ENCODE results near the gene CCL18.
"Not testable (repeated sequence)": the region's sequence is repeated elsewhere in the genome, so short reads cannot be mapped to it uniquely, and the experiment has no call there.

Gene CCL18

DNA sequence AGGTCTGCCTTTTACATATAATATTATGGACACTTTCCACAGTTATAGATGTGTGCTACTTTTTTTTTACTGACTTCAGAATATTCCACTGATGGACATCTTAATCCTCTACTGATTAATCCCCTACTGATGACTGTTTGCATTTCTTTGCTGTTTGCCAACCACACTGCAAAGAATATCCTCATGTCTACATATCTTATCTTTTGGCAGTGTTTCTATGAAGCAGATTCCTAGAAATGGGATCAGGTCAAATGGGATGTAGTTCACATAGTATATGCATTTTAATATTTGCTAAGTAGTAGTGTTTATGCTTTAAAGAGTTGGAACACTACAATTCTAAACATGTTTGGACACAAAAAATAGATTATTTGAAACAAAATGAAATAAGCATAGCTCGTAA is 22.7 kb downstream of the CCL18 start:
- DNase-seq (ENCODE audit: low read depth) = no peak
- H3K4me3 ChIP-seq (ENCODE audit: low read depth, low read length) = no peak overlapping the region
- TF ChIP-seq, protein P1, sequence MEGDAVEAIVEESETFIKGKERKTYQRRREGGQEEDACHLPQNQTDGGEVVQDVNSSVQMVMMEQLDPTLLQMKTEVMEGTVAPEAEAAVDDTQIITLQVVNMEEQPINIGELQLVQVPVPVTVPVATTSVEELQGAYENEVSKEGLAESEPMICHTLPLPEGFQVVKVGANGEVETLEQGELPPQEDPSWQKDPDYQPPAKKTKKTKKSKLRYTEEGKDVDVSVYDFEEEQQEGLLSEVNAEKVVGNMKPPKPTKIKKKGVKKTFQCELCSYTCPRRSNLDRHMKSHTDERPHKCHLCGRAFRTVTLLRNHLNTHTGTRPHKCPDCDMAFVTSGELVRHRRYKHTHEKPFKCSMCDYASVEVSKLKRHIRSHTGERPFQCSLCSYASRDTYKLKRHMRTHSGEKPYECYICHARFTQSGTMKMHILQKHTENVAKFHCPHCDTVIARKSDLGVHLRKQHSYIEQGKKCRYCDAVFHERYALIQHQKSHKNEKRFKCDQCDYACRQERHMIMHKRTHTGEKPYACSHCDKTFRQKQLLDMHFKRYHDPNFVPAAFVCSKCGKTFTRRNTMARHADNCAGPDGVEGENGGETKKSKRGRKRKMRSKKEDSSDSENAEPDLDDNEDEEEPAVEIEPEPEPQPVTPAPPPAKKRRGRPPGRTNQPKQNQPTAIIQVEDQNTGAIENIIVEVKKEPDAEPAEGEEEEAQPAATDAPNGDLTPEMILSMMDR (IDR thresholded peaks at IDR 0.05; ENCODE audit: low read depth, low read length, missing control alignments) = no peak

DNA sequence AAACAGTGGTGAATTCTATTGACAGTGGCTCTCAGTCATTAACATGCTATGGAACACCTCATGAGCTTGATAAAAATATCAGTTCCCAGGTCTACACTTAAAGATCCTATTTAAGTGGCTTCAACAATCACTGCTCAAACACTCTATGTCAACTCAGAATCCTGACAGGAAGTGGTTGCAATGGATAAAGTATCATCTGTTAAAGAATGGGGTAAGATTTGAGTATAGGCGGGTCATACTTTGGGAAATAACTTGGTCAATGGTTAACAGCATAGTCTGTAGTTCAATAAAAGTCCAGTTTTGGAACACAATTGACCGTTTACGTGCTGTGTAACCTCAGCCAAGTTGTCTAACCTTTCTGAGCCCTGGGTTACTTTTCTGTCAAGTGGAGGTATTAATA is 23.4 kb downstream of the CCL18 start:
- DNase-seq (ENCODE audit: low read depth) = not testable (repeated sequence)

DNA sequence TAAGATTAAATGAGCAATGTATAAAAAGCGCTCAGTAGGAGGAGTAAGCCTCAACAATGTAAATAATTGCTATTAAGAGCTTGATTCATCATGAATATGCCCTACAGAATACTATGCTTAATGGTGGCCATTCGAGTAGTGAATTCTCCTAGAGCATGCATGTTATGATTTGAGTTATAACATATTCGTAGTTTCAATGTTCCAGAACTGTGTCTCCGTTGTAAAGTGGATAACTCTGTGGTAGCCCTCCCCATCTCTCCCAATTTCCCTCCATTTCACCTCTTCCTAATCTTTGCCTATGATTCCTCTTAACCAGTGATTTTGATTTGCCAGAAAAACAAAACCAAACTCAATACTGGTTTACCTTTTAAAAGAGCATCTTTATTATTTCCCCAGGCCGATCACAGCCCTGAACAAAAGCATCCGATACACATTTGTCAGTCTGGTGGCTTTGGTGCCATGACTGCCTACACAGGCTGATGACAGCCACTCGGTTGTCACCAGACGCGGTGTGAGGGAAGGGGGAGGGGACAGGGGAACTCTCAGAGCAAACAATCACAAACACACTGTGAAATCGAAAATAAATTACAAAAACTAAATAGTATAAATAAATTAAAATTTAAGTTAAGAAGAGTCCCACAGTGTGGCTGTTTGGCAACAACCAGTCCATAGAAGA is 24.0 kb downstream of the CCL18 start:
- peak overlapping the region; percentile 55 for H3K4me3 ChIP-seq (ENCODE audit: low read depth, low read length)
- not testable (repeated sequence) for DNase-seq (ENCODE audit: low read depth)

More for the DNA sequence above, 23.4 kb downstream of the CCL18 start:
- not testable (repeated sequence) for H3K4me3 ChIP-seq (ENCODE audit: low read depth, low read length)

DNA sequence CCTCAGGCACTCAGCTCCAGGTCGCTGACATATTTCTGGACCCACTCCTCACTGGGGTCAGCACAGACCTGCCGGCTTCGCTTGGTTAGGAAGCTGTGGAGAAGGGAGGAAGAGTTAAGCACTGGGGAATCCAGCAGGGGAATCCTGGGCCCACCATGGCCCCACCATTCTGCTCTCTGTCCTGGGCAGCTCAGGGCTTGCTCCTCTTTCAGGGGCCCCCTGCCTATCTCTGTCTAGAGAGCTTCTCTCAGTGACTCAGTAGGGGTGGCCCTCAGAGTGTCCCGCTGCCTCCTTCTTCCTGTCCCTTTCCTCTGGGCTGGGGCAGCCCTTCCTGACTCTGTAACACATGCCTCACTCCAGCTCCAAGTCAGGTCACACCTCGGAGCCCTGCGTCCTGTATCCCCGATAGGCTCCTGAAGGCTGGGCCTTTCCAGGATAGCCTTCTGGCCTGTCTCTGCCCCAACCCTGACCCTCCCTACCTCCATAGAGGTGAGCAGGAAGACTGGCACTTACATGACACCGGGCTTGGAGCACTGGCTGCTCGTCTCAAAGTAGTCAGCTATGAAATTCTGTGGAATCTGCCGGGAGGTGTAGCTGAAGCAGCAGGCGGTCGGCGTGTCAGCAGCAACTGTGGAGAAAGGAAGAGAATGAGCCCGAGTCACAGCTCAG is 24.7 kb downstream of the CCL18 start:
- peak overlapping the region; percentile 55 for H3K4me3 ChIP-seq (ENCODE audit: low read depth, low read length)
- TF ChIP-seq, protein P1 (IDR thresholded peaks at IDR 0.05; ENCODE audit: low read depth, low read length, missing control alignments) = no peak
- no peak for DNase-seq (ENCODE audit: low read depth)

DNA sequence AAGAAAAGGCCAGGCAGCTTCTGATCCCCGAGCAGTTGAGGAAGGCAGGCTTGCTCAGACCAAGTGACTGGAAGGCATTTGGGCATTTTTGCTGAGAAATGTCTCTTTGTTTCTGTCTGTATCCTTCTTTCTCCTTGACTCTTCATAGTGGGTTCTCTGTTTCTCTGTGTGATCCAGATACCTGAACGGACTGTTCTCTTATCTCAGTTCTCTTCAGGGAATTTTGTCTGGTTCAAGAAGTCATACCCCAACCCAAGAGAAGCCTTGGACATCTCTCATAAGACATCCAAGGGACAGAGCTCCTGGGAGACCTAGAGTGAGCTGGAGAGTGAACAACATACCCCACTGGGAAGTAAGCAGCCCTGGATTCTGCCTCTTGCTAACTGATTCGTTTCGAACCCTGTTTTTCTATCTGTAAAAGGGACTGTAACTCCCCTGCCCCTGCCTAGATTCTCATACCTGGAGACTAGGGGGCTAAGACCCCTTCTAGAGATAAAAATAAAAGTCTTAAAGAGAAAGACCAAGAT is 25.3 kb downstream of the CCL18 start:
- TF ChIP-seq, protein P1 (IDR thresholded peaks at IDR 0.05; ENCODE audit: low read depth, low read length, missing control alignments) = no peak
- H3K4me3 ChIP-seq (ENCODE audit: low read depth, low read length) = peak overlapping the region; percentile 55
- no peak for DNase-seq (ENCODE audit: low read depth)

DNA sequence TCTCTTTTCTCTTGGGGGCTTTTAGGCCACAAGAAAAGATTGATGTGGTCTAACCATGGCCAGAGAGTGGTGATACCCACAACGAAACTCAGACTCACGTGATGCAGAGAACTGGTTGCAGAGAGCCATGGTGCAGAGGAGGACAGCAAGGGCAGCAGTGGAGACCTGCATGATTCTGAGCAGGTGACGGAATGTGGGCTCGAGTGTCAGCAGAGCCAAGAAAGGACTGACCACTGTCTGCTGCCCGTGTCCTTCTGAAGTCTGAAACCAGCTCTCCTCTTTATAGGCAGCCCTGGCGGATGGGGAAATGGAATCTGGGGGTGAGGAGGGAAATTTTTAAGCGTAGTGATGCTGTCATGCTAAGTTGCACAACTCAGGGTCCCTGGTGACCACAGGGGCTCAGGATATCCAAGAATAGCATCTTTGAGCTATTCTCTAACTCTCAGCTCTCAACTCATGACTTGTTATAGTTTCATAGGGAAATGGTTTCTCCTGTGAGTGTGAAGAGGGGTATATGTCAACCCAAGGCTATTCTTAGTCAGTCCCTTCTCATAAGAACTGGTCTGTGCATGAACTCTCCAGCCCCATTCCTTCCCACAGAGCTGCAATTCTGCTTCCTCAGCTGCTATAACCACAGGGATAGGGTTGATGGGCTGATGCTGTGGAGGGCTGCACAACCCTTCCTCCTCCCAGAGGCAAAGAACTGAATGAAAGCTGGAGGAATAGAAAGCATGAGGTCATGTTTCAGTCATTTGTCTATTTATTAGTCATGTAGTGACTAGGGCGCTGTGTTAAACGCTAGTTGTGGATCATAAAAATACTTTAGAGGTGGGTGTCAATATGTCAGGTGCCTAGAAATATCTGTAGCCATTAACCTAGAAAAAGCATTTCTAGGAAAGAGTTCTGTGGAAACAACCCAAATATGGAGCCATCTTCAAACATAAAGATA is 26.1 kb downstream of the CCL18 start, which contains the start of gene CCL3:
TSS of gene CCL3 (minus strand) at position 256 of the 949 bp plus-strand sequence. CDS start at position 171, 85 bp downstream.
- TF ChIP-seq, protein P1 (IDR thresholded peaks at IDR 0.05; ENCODE audit: low read depth, low read length, missing control alignments) = no peak
- DNase-seq (ENCODE audit: low read depth) = peak; percentile 97
- peak within 1 kb of the TSS; percentile 55 for H3K4me3 ChIP-seq (ENCODE audit: low read depth, low read length)

DNA sequence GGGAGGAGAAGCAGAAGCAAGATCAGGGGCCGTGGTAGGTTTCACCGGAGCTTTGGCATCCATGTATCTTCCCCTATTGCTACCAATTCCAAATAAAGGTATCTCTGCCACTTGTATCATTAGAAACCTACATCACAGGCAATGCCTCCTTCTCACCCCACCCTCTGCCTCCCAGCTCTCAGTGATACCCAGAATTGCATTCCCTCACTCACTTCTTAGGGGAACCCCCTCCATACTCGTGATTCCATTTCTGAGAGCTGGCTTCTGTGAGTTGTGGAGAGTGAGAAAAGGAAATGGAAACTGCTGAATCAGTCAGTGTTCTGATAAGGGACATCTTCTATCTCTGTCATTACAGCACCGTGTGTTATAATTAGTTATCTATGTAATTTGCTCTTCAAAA is 28.2 kb downstream of the CCL18 start:
- no peak for DNase-seq (ENCODE audit: low read depth)
- TF ChIP-seq, protein P1 (IDR thresholded peaks at IDR 0.05; ENCODE audit: low read depth, low read length, missing control alignments) = no peak
- no peak overlapping the region for H3K4me3 ChIP-seq (ENCODE audit: low read depth, low read length)

DNA sequence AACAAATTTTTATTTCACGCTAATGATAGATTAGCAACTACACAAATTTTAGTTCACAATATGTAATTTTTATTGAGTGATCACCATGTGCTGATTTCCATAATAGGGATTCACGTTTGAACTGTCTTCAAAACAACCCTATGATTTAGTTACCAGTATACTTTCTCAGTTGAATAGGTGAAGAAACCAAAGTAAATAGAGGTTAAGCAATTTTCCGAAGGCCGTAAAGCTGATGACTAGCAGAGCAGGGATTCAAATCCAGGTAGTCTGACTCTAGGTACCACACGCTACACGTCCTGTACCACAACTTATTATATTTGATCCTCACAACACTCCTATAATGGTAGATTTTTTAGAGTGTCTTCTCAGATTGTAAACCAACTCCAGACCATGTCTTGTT is 28.6 kb downstream of the CCL18 start:
- not testable (repeated sequence) for H3K4me3 ChIP-seq (ENCODE audit: low read depth, low read length); DNase-seq (ENCODE audit: low read depth)
